GM12892 (cell line): ENCODE measurements around the gene TGM6.

Experiments used
- POLR2A ChIP-seq: IDR thresholded peaks from 2 replicates; pipeline ENCODE4 v1.6.1; 2011; ENCODE audit warnings: low read depth, low read length, control low read depth
- POLR2AphosphoS5 ChIP-seq: IDR thresholded peaks from 2 replicates; pipeline ENCODE4 v1.6.1; 2011; ENCODE audit warnings: low read depth, low read length, control low read depth

- TF ChIP-seq POLR2A (no peak), POLR2AphosphoS5 (no peak)
These were observed 2.1 kb downstream of the TGM6 start for GRCh38 chr20:2382833-2383232.
